Panc1 (cell line): ENCODE measurements around the gene GDI2. TPM values are rescaled to one million over a fixed set of nuclear protein-coding genes. Genes with fewer than 3 reads are reported as not detected.

Experiments
- ATAC-seq: fragments of 200-7000 bp; cut with Tn5 transposase; 2 replicates; pipeline ENCODE4 v1.9.1; 2020; ENCODE audit warnings: mild to moderate bottlenecking, moderate library complexity
- BruUV-seq: library from RNA; stranded (reverse); fragments of 400-500 nt; replicated peaks from 2 replicates; lab custom pipeline; 2021; lab: Mats Ljungman, UMichigan
- CTCF ChIA-PET: fragments of 300-600 bp; sonication (Branson Sonifier 250); formaldehyde crosslinking; loops from one replicate; lab custom pipeline; 2022; ENCODE audit warnings: antibody characterized with exemption; lab: Charles Lee
- POLR2A ChIA-PET: fragments of 300-600 bp; sonication (Branson Sonifier 250); formaldehyde crosslinking; loops from one replicate; lab custom pipeline; 2022; ENCODE audit warnings: antibody characterized with exemption; lab: Charles Lee
- DNase-seq: peaks from one replicate; pipeline ENCODE4 v3.0.0-alpha.2; 2010; ENCODE audit warnings: low read depth, low spot score
- H3K27ac ChIP-seq: 2 replicates; pipeline ENCODE4 v1.5.1; 2011; ENCODE audit warnings: mild to moderate bottlenecking, low read length, inconsistent platforms
- H3K27me3 ChIP-seq: fragments of 200-500 bp; sonication (Bioruptor generic); 2 replicates; pipeline ENCODE4 v1.6.0; 2014; ENCODE audit warnings: low read length, inconsistent platforms; ENCODE audit not compliant: control insufficient read depth, insufficient read depth
- H3K36me3 ChIP-seq: fragments of 200-500 bp; sonication (Bioruptor generic); 2 replicates; pipeline ENCODE4 v1.5.1; 2014; ENCODE audit warnings: inconsistent platforms, mild to moderate bottlenecking, low read length, moderate library complexity; ENCODE audit not compliant: control insufficient read depth, insufficient read depth
- H3K4me1 ChIP-seq: 2 replicates; pipeline ENCODE4 v1.5.1; 2011; ENCODE audit warnings: inconsistent platforms, mild to moderate bottlenecking, low read length, moderate library complexity; ENCODE audit not compliant: control insufficient read depth, insufficient read depth
- H3K4me3 ChIP-seq, 2 experiments: 2 replicates each; pipeline ENCODE4 v1.5.1; 2011 to 2012; ENCODE audit warnings: low read depth in 2 of 2, low read length in 2 of 2, mild to moderate bottlenecking in 2 of 2, inconsistent platforms in 1 of 2, moderate library complexity in 1 of 2
- H3K9me3 ChIP-seq: fragments of 200-500 bp; sonication (Bioruptor generic); 2 replicates; pipeline ENCODE4 v1.5.1; 2014; ENCODE audit warnings: low read depth, mild to moderate bottlenecking, inconsistent platforms, low read length, moderate library complexity; ENCODE audit not compliant: control insufficient read depth, insufficient read depth
- CTCF ChIP-seq: fragments of 450-650 bp; IDR thresholded peaks from 2 replicates; pipeline ENCODE4 v1.5.1; 2017; ENCODE audit warnings: mild to moderate bottlenecking
- POLR2AphosphoS5 ChIP-seq: IDR thresholded peaks from 2 replicates; pipeline ENCODE4 v1.6.1; 2012; ENCODE audit warnings: mild to moderate bottlenecking, low read depth, low read length, moderate library complexity
- REST ChIP-seq, 2 experiments: IDR thresholded peaks; 2 replicates each; pipeline ENCODE4 v1.6.1; 2011 to 2012; ENCODE audit warnings: low read depth in 2 of 2, control low read depth in 1 of 2, low read length in 1 of 2, mild to moderate bottlenecking in 1 of 2, moderate library complexity in 1 of 2; ENCODE audit not compliant: insufficient read depth in 1 of 2
- SIN3A ChIP-seq: IDR thresholded peaks from 2 replicates; pipeline ENCODE4 v1.6.1; 2012; ENCODE audit warnings: low read depth, mild to moderate bottlenecking, low read length, moderate library complexity, borderline replicate concordance; ENCODE audit not compliant: insufficient read depth
- TCF7L2 ChIP-seq: IDR thresholded peaks from 2 replicates; pipeline ENCODE4 v1.6.1; 2011; ENCODE audit warnings: mild to moderate bottlenecking, low read depth, low read length, inconsistent platforms
- in situ Hi-C: cut with HindIII; loops from 2 replicates; pipeline ENCODE4 v1.10.0; 2016; ENCODE audit warnings: low sequenced_read_pairs, low pct_unique_long_range_greater_than_20kb
- intact Hi-C: fragments of 100-400 bp; cut with micrococcal nuclease; formaldehyde crosslinking; loops from one replicate; pipeline ENCODE4 v1.10.0; 2022; ENCODE audit not compliant: unreplicated experiment
- total RNA-seq: library from RNA; stranded (reverse); gene quantifications from one replicate; pipeline ENCODE4 v1.2.1, GENCODE V29; 2021; ENCODE audit not compliant: unreplicated experiment

Gene GDI2
- total RNA-seq, 1 experiment from 2014 or later = 130 TPM

GRCh38 chr10:5789626-5790025 is 23.6 kb downstream of the GDI2 start:
- in situ Hi-C loops (no loop called here), intact Hi-C loops (no loop called here)
- ATAC-seq (no peak), DNase-seq (no peak)
- H3K27me3 ChIP-seq = no peaks in the 10 kb centered on the region
- no peaks in the 10 kb centered on the region for H3K4me1 ChIP-seq
- no peak overlapping the region for H3K27ac ChIP-seq
- TF ChIP-seq REST (IDR thresholded peaks at IDR 0.05; ENCODE audit: insufficient read depth in 1 of 2, low read depth in 2 of 2, low read length in 1 of 2) = no peak
- no peak for TF ChIP-seq TCF7L2
- no peak for TF ChIP-seq CTCF
- TF ChIP-seq POLR2AphosphoS5 = no peak
- no peak for TF ChIP-seq SIN3A
- no peak overlapping the region for H3K4me3 ChIP-seq
- no peaks in the 10 kb centered on the region for H3K9me3 ChIP-seq
- BruUV-seq = no TSS peak
- H3K36me3 ChIP-seq = peaks cover 23% of the 10 kb centered on the region
- ChIA-PET POLR2A (no interaction called here), CTCF (no interaction called here)

GRCh38 chr10:5788969-5789368 is 24.3 kb downstream of the GDI2 start:
- no peak for ATAC-seq
- no peak for DNase-seq
- in situ Hi-C loops (no loop called here), intact Hi-C loops (no loop called here)
- TF ChIP-seq CTCF (no peak), REST (IDR thresholded peaks at IDR 0.05; ENCODE audit: insufficient read depth in 1 of 2, low read depth in 2 of 2, low read length in 1 of 2) (no peak), POLR2AphosphoS5 (no peak), TCF7L2 (no peak), SIN3A (no peak)
- ChIA-PET POLR2A (no interaction called here), CTCF (no interaction called here)
- Histone ChIP-seq H3K36me3 (peaks cover 26% of the 10 kb centered on the region), H3K4me3 (no peak overlapping the region), H3K9me3 (no peaks in the 10 kb centered on the region), H3K27me3 (no peaks in the 10 kb centered on the region), H3K27ac (no peak overlapping the region), H3K4me1 (no peaks in the 10 kb centered on the region)
- BruUV-seq = no TSS peak
